Ovary (tissue), 9 donors: ENCODE data around the gene LHFPL4. TPM values are rescaled to one million over a fixed set of nuclear protein-coding genes. Genes with fewer than 3 reads are reported as not detected.
"Not testable (repeated sequence)": the region's sequence is repeated elsewhere in the genome, so short reads cannot be mapped to it uniquely, and the experiment has no call there.

ENCODE experiments used
- DNase-seq, 5 donors: peaks; one replicate each; pipeline ENCODE4 v3.0.0-alpha.2; 2019 to 2020
- H3K27ac ChIP-seq, 2 donors: fragments of 200-600 bp; one replicate each; pipeline versions ENCODE4 v1.5.1 to v1.8.0; 2019 to 2022
- H3K27me3 ChIP-seq: fragments of 200-600 bp; one replicate; pipeline ENCODE4 v1.8.0; 2022
- H3K36me3 ChIP-seq: fragments of 200-600 bp; sonication (generic); one replicate; pipeline ENCODE4 v1.5.1; 2019
- H3K4me1 ChIP-seq: one replicate; pipeline ENCODE4 v1.8.1; 2013; ENCODE audit warnings: mild to moderate bottlenecking, moderate library complexity; ENCODE audit not compliant: insufficient read depth
- H3K4me3 ChIP-seq: fragments of 200-600 bp; sonication (generic); one replicate; pipeline ENCODE4 v1.5.1; 2017
- H3K9me3 ChIP-seq, 2 donors: fragments of 200-600 bp in 1 of 2; sonication (generic) in 1 of 2; one replicate each; pipeline versions ENCODE4 v1.5.1 to v1.8.1; 2013 to 2019; ENCODE audit warnings: mild to moderate bottlenecking in 1 of 2, moderate library complexity in 1 of 2
- CTCF ChIP-seq, 3 donors: fragments of 450-650 bp in 2 of 3; fragments of 200-600 bp in 1 of 3; IDR thresholded peaks; one replicate each; pipeline versions ENCODE4 v1.5.1 to v1.8.0; 2016 to 2022; ENCODE audit warnings: antibody characterized with exemption in 3 of 3, mild to moderate bottlenecking in 1 of 3
- EP300 ChIP-seq: sonication (generic); formaldehyde crosslinking; IDR thresholded peaks from one replicate; pipeline ENCODE4 v1.6.1; 2017; ENCODE audit warnings: antibody characterized with exemption
- POLR2A ChIP-seq: fragments of 450-650 bp; IDR thresholded peaks from one replicate; pipeline ENCODE4 v1.6.1; 2017; ENCODE audit warnings: antibody characterized with exemption, mild to moderate bottlenecking, moderate library complexity
- WGBS, 3 donors: extraction: QIAGEN DNeasy Blood & Tissue Kit in 1 of 3; methylation state at CpG; one replicate each; pipeline versions ENCODE4 v1.1.5 to v1.1.7; 2013 to 2017; 5-methylcytosine and 5-hydroxymethylcytosine counted together
- intact Hi-C, 4 donors: fragments of 100-400 bp; cut with DNase I; formaldehyde crosslinking; loops; one replicate each; pipeline versions ENCODE4 v1.11.0 to v1.15.1; 2022 to 2023
- polyA plus RNA-seq, 2 donors: library from polyadenylated mRNA; stranded (reverse); fragments of 200-250 nt in 1 of 2; fragments of 350-450 nt in 1 of 2; fragmentation: Illumina TruSeq in 1 of 2; extraction: RNeasy Lipid Tissue Mini Kit (QIAGEN cat#74804) in 1 of 2; gene quantifications; one replicate each; pipeline ENCODE4 v1.2.3, GENCODE V29; 2013 to 2014
- total RNA-seq, 7 donors: library from RNA; depleted of rRNA in 2 of 7; stranded (reverse); fragments of >200 nt in 2 of 7; fragmentation: NEBNext Ultra II Directional in 3 of 7; extraction: Animal tissue kit (Norgen Biotek cat#: 25700) in 3 of 7; gene quantifications; one replicate each; pipeline versions ENCODE4 v1.1.0 to v1.2.4, GENCODE V29; 2016 to 2023
- donor health status: DM: no; HTN: no; CAD: no; lungs with moderate emphysema.
- donor health status: DM: no; HTN: no; CAD: no.
- donor health status: Bipolar disorder and iron deficiency.
- donor health status: DM: yes; HTN: yes; CAD: no.
- donor health status: DM: no; HTN: no; CAD: no.
- donor health status: DM: yes; HTN: yes; CAD: no.

Gene LHFPL4
- total and polyA plus RNA-seq, 9 donors: 0.05 to 0.51 TPM; not detected in 7

GRCh38 chr3:9496893-9497292 is 56.7 kb downstream of the LHFPL4 start:
- Histone ChIP-seq H3K27ac (no peak overlapping the region), H3K36me3 (no peaks in the 10 kb centered on the region), H3K27me3 (no peaks in the 10 kb centered on the region), H3K9me3 (no peaks in the 10 kb centered on the region), H3K4me1 (no peaks in the 10 kb centered on the region), H3K4me3 (no peak overlapping the region)
- intact Hi-C loops: no loop called here
- TF ChIP-seq POLR2A: no peak
- TF ChIP-seq CTCF (IDR thresholded peaks at IDR 0.05): no peak
- TF ChIP-seq EP300: no peak
- no peak for DNase-seq
- WGBS, 3 donors: 60 to 71% (median 68%) methylated on average over 6 of the region's 6 CpGs

- DNase-seq, intact Hi-C loops, H3K4me1 ChIP-seq, H3K9me3 ChIP-seq, H3K36me3 ChIP-seq, H3K27ac ChIP-seq, H3K27me3 ChIP-seq, H3K4me3 ChIP-seq: not testable (repeated sequence)
- WGBS, 3 donors: 90 to 92% (median 92%) methylated on average over 15 of the region's 15 CpGs
Observed at GRCh38 chr3:9494036-9494435, 59.6 kb downstream of the LHFPL4 start.

DNA sequence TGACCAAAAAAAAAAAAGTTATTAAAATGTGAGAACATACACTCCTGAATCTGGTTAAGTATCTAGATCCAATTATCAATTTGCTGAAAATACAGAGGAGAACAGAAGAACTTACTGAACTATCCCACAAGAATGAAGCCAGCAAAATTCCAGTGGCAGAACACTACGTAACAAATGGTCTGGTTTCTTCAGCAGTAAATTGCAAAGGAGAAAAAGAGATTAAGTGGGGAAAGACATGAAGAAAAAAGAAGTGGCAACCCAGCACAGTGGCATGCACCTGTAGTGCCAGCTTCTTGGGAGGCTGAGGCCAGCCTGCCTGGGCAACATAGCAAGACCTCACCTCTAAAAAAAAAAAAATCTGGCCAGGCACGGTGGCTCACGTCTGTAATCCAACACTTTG is 62.1 kb downstream of the LHFPL4 start:
- H3K4me3 ChIP-seq: no peak overlapping the region
- no peak for DNase-seq
- no peak overlapping the region for H3K27ac ChIP-seq
- H3K36me3 ChIP-seq: no peaks in the 10 kb centered on the region
- H3K9me3 ChIP-seq: no peaks in the 10 kb centered on the region
- TF ChIP-seq CTCF (IDR thresholded peaks at IDR 0.05): no peak
- TF ChIP-seq EP300: no peak
- no peak for TF ChIP-seq POLR2A
- H3K4me1 ChIP-seq: no peaks in the 10 kb centered on the region
- H3K27me3 ChIP-seq: no peaks in the 10 kb centered on the region
- intact Hi-C loops: no loop called here
- 45 to 52% (median 51%) methylated on average over 3 of the region's 3 CpGs for WGBS, 3 donors

DNA sequence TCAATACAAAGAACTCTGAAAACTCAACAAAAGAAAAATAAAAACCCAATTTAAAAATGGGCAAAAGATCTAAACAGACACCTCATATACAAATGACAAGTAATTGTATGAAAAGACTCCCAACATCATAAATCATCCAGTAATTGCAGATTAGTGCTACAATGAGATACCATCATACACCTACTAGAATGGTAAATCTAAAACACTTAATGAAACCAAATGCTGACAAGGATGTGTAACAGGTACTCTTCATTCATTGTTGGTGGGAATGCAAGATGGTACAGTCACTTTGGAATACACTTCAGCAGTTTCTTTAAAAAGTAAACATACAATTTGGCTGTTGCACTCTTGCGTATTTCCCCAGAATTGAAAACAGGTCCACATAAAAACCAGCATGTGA is 68.4 kb downstream of the LHFPL4 start:
- no peaks in the 10 kb centered on the region for H3K36me3 ChIP-seq
- no peak for DNase-seq

GRCh38 chr3:9480265-9480664 is 73.4 kb downstream of the LHFPL4 start:
- no peak for DNase-seq
- Histone ChIP-seq H3K36me3 (no peaks in the 10 kb centered on the region), H3K4me3 (no peak overlapping the region), H3K27ac (no peak overlapping the region), H3K27me3 (no peaks in the 10 kb centered on the region), H3K9me3 (no peaks in the 10 kb centered on the region), H3K4me1 (no peaks in the 10 kb centered on the region)
- no peak for TF ChIP-seq POLR2A
- no peak for TF ChIP-seq EP300
- no peak for TF ChIP-seq CTCF (IDR thresholded peaks at IDR 0.05)
- whole genome bisulfite sequencing, 3 donors: 90 to 96% (median 96%) methylated on average over 1 of the region's 1 CpG
- intact Hi-C loops: no loop called here

More for the DNA sequence above, 68.4 kb downstream of the LHFPL4 start:
- H3K27ac ChIP-seq: no peak overlapping the region
- H3K4me3 ChIP-seq: no peak overlapping the region
- no peaks in the 10 kb centered on the region for H3K4me1 ChIP-seq
- TF ChIP-seq POLR2A: no peak
- TF ChIP-seq CTCF (IDR thresholded peaks at IDR 0.05): no peak
- no peak for TF ChIP-seq EP300
- H3K9me3 ChIP-seq: no peaks in the 10 kb centered on the region
- intact Hi-C loops: no loop called here
- H3K27me3 ChIP-seq: no peaks in the 10 kb centered on the region
- 98 to 100% (median 100%) methylated on average over 1 of the region's 1 CpG for WGBS, 3 donors
